Peyer's patch (tissue), 4 donors: ENCODE data around the gene ZC2HC1B.

ENCODE experiments used
- CTCF ChIP-seq, 6 experiments: fragments of 450-650 bp in 4 of 6; fragments of 200-600 bp in 2 of 6; sonication (generic) in 1 of 6; IDR thresholded peaks; one replicate each; pipeline ENCODE4 v1.5.1; 2017 to 2019; ENCODE audit warnings: antibody characterized with exemption in 6 of 6, mild to moderate bottlenecking in 3 of 6, moderate library complexity in 1 of 6
- POLR2A ChIP-seq, 2 donors: fragments of 450-650 bp; IDR thresholded peaks; one replicate each; pipeline ENCODE4 v1.5.1; 2017; ENCODE audit warnings: antibody characterized with exemption in 2 of 2, mild to moderate bottlenecking in 2 of 2, moderate library complexity in 2 of 2

GRCh38 chr6:143902827-143903226 lies 38.6 kb downstream of the ZC2HC1B start:
- no peak for TF ChIP-seq CTCF (IDR thresholded peaks at IDR 0.05)
- TF ChIP-seq POLR2A (IDR thresholded peaks at IDR 0.05), result no peak
